Mesenchymal stem cell (in vitro differentiated cells and primary cell): ENCODE data around the gene IL1RAP.

ENCODE experiments used
- DNase-seq: peaks from one replicate; pipeline ENCODE4 v3.0.0-alpha.2; 2013
- H2AFZ ChIP-seq: one replicate; pipeline ENCODE4 v1.6.1; 2013; ENCODE audit warnings: low read depth, mild to moderate bottlenecking, control low read depth, inconsistent platforms, low read length, moderate library complexity
- H2AK5ac ChIP-seq: 2 replicates; pipeline ENCODE4 v1.6.1; 2013; ENCODE audit warnings: low read length, moderate library complexity, mild to moderate bottlenecking, inconsistent platforms; ENCODE audit not compliant: severe bottlenecking
- H2BK120ac ChIP-seq: one replicate; pipeline ENCODE4 v1.6.1; 2013; ENCODE audit warnings: low read depth, mild to moderate bottlenecking, inconsistent platforms, low read length, moderate library complexity
- H2BK12ac ChIP-seq, 2 experiments: one replicate each; pipeline ENCODE4 v1.6.1; 2013; ENCODE audit warnings: inconsistent platforms in 2 of 2, low read length in 2 of 2, mild to moderate bottlenecking in 2 of 2, moderate library complexity in 2 of 2, control low read depth in 1 of 2
- H2BK15ac ChIP-seq: one replicate; pipeline ENCODE4 v1.6.1; 2013; ENCODE audit warnings: mild to moderate bottlenecking, low read depth, inconsistent platforms; ENCODE audit not compliant: poor library complexity, severe bottlenecking
- H2BK5ac ChIP-seq: 2 replicates; pipeline ENCODE4 v1.6.1; 2013; ENCODE audit warnings: low read depth, mild to moderate bottlenecking, low read length, control low read depth, inconsistent platforms; ENCODE audit not compliant: poor library complexity, severe bottlenecking
- H3K14ac ChIP-seq, 2 experiments: one replicate each; pipeline ENCODE4 v1.6.1; 2013; ENCODE audit warnings: inconsistent platforms in 2 of 2, low read length in 2 of 2, control low read depth in 1 of 2, mild to moderate bottlenecking in 1 of 2, moderate library complexity in 1 of 2
- H3K18ac ChIP-seq, 2 experiments: one replicate each; pipeline ENCODE4 v1.6.1; 2013; ENCODE audit warnings: inconsistent platforms in 2 of 2, low read length in 2 of 2, control low read depth in 1 of 2, low read depth in 1 of 2, mild to moderate bottlenecking in 1 of 2
- H3K23ac ChIP-seq, 2 experiments: one replicate each; pipeline ENCODE4 v1.6.1; 2013; ENCODE audit warnings: inconsistent platforms in 2 of 2, low read length in 2 of 2, mild to moderate bottlenecking in 2 of 2, moderate library complexity in 2 of 2, control low read depth in 1 of 2
- H3K27ac ChIP-seq: 2 replicates; pipeline ENCODE4 v1.5.1; 2013; ENCODE audit warnings: mild to moderate bottlenecking, moderate library complexity, low read length, control low read depth, inconsistent platforms; ENCODE audit not compliant: poor library complexity, severe bottlenecking
- H3K27me3 ChIP-seq, 2 experiments: 2 replicates each; pipeline versions ENCODE4 v1.6.1 to v1.7.0; 2013; ENCODE audit warnings: low read length in 2 of 2, mild to moderate bottlenecking in 2 of 2, moderate library complexity in 2 of 2, control low read depth in 1 of 2, inconsistent platforms in 1 of 2; ENCODE audit not compliant: control insufficient read depth in 1 of 2, insufficient read depth in 1 of 2
- H3K36me3 ChIP-seq, 2 experiments: 2 replicates each; pipeline versions ENCODE4 v1.6.1 to v1.7.0; 2013; ENCODE audit warnings: low read length in 2 of 2, control low read depth in 1 of 2, inconsistent platforms in 1 of 2, low read depth in 1 of 2, mild to moderate bottlenecking in 1 of 2; ENCODE audit not compliant: insufficient read depth in 2 of 2, control insufficient read depth in 1 of 2
- H3K4ac ChIP-seq, 2 experiments: one replicate each; pipeline ENCODE4 v1.6.1; 2013; ENCODE audit warnings: inconsistent platforms in 2 of 2, low read length in 2 of 2, mild to moderate bottlenecking in 2 of 2, moderate library complexity in 2 of 2, control low read depth in 1 of 2, low read depth in 1 of 2
- H3K4me1 ChIP-seq: 2 replicates; pipeline ENCODE4 v1.6.1; 2013; ENCODE audit warnings: low read depth, low read length, control low read depth; ENCODE audit not compliant: control insufficient read depth, insufficient read depth
- H3K4me2 ChIP-seq: 2 replicates; pipeline ENCODE4 v1.6.1; 2013; ENCODE audit warnings: low read length, mild to moderate bottlenecking, inconsistent platforms; ENCODE audit not compliant: poor library complexity, severe bottlenecking
- H3K4me3 ChIP-seq, 2 experiments: 2 replicates each; pipeline versions ENCODE4 v1.5.1 to v1.7.0; 2013; ENCODE audit warnings: low read length in 2 of 2, mild to moderate bottlenecking in 2 of 2, control low read depth in 1 of 2, low read depth in 1 of 2; ENCODE audit not compliant: insufficient read depth in 1 of 2
- H3K79me1 ChIP-seq: replicated peaks from 2 replicates; pipeline ENCODE4 v1.6.1; 2013; ENCODE audit warnings: mild to moderate bottlenecking, control low read depth, low read length, inconsistent platforms; ENCODE audit not compliant: poor library complexity, severe bottlenecking
- H3K9ac ChIP-seq: 2 replicates; pipeline ENCODE4 v1.7.0; 2013; ENCODE audit warnings: mild to moderate bottlenecking, low read length, moderate library complexity
- H3K9me3 ChIP-seq: 2 replicates; pipeline ENCODE4 v1.7.0; 2013; ENCODE audit warnings: mild to moderate bottlenecking, low read length; ENCODE audit not compliant: control insufficient read depth
- H4K8ac ChIP-seq: one replicate; pipeline ENCODE4 v1.6.1; 2013; ENCODE audit warnings: inconsistent platforms, mild to moderate bottlenecking, low read length, moderate library complexity
- H4K91ac ChIP-seq: one replicate; pipeline ENCODE4 v1.6.1; 2013; ENCODE audit warnings: mild to moderate bottlenecking, low read length, inconsistent platforms
- WGBS: methylation state at CpG from one replicate; pipeline ENCODE4 v1.1.7; 2013; ENCODE audit warnings: mixed read lengths; 5-methylcytosine and 5-hydroxymethylcytosine counted together

Gene IL1RAP

DNA sequence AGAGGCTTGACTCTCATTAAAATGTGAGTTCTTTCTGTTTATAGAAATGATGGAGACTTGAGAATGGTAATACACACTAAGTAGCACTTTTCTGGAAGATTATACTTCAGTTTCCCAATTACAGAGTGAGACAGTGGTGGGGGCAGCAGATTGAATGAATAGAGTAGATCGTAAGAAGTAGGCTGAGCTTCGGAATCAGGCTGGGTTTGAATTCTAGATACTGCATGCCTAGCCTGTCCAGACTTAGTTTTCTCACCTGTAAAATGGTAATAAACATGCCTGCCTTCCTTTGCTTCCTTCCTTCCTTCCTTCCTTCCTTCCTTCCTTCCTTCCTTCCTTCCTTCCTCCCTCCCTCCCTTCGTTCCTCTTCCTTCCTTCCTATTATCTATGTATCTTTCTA lies 8.1 kb downstream of the IL1RAP start:
- Histone ChIP-seq H3K4me1 (no peaks in the 10 kb centered on the region), H2BK120ac (no peak overlapping the region), H3K27ac (no peak overlapping the region), H3K14ac (no peak overlapping the region), H2BK12ac (no peak overlapping the region), H2BK5ac (no peak overlapping the region), H3K9ac (no peak overlapping the region), H3K9me3 (no peaks in the 10 kb centered on the region), H2AK5ac (no peak overlapping the region), H4K91ac (no peak overlapping the region), H3K18ac (no peak overlapping the region), H3K4ac (no peak overlapping the region), H3K23ac (no peak overlapping the region), H2AFZ (no peak overlapping the region), H4K8ac (no peak overlapping the region), H3K27me3 (no peaks in the 10 kb centered on the region), H3K36me3 (no peaks in the 10 kb centered on the region), H3K4me2 (no peak overlapping the region), H3K4me3 (no peak overlapping the region), H2BK15ac (no peak overlapping the region), H3K79me1 (peaks cover 8% of the 10 kb centered on the region)
- 95% methylated on average over 2 of the region's 3 CpGs for WGBS
- DNase-seq, result no peak

DNA sequence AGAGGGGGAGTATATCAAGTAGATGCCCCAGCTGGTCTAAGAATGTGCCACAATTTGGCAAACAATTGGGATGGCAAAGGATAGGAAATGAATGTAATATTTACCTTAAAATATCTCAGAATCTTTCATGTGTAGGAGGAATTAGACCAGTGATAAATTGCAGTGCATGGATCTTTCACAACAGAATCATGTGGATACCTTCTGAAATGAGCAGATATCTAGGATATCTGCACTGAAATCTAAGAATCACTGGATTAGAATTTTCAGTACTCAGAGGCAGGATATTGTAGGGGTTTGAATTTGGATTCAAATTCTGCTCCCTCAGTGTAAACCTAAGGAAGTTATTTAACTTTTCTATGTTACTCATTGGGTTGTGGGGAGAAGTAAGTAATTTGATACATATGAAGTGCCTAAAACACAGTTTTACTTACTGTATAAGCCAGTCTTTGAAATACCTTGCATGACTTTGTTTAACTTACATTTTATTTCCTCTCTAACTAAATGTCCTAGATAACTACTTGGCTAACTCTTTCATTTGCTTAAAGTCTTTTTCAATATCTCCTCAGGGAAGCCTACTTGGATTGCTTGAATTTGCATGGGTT lies 8.8 kb downstream of the IL1RAP start:
- Histone ChIP-seq H2BK5ac (no peak overlapping the region), H4K8ac (no peak overlapping the region), H3K4ac (no peak overlapping the region), H4K91ac (no peak overlapping the region), H3K27ac (no peak overlapping the region), H3K18ac (no peak overlapping the region), H3K27me3 (no peaks in the 10 kb centered on the region), H2BK15ac (no peak overlapping the region), H2BK12ac (no peak overlapping the region), H3K36me3 (no peaks in the 10 kb centered on the region), H2AFZ (no peak overlapping the region), H3K9ac (no peak overlapping the region), H3K79me1 (peaks cover 8% of the 10 kb centered on the region), H3K23ac (no peak overlapping the region), H2AK5ac (no peak overlapping the region), H3K4me2 (no peak overlapping the region), H3K9me3 (no peaks in the 10 kb centered on the region), H3K4me1 (no peaks in the 10 kb centered on the region), H3K14ac (no peak overlapping the region), H2BK120ac (no peak overlapping the region), H3K4me3 (no peak overlapping the region)
- DNase-seq, result no peak

DNA sequence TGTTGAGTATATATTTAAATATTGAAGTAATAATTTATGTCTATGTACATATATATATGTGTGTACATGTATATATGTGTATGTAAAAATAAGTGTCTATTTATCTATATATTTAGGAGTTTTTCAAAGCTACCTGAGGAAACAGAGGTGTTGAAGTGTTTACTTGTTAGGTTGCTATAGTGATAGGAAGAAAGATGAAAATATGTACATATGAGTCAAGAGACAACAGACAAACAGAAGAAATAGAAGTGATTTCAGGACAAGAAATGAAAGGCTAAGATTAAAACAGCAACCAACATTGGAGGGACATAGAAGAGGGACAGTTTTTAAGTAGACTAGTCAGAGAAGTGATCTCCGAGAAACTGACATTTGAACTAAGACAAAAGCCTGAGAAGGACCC lies 11.1 kb downstream of the IL1RAP start:
- 96% methylated on average over 1 of the region's 1 CpG for WGBS
- H4K91ac ChIP-seq, result no peak overlapping the region
- H2BK15ac ChIP-seq, result no peak overlapping the region
- H3K9ac ChIP-seq, result no peak overlapping the region
- H4K8ac ChIP-seq, result no peak overlapping the region
- H3K27me3 ChIP-seq, result no peaks in the 10 kb centered on the region
- no peaks in the 10 kb centered on the region for H3K9me3 ChIP-seq
- H2AK5ac ChIP-seq, result no peak overlapping the region
- no peak overlapping the region for H3K14ac ChIP-seq
- H3K18ac ChIP-seq, result no peak overlapping the region
- H3K4ac ChIP-seq, result no peak overlapping the region
- DNase-seq, result no peak
- H3K4me1 ChIP-seq, result no peaks in the 10 kb centered on the region
- H3K4me2 ChIP-seq, result no peak overlapping the region
- no peak overlapping the region for H2BK12ac ChIP-seq
- no peak overlapping the region for H2AFZ ChIP-seq
- H2BK120ac ChIP-seq, result no peak overlapping the region
- no peak overlapping the region for H3K4me3 ChIP-seq
- no peak overlapping the region for H3K27ac ChIP-seq
- H3K79me1 ChIP-seq, result peaks cover 7% of the 10 kb centered on the region
- no peak overlapping the region for H3K23ac ChIP-seq
- no peak overlapping the region for H2BK5ac ChIP-seq
- no peaks in the 10 kb centered on the region for H3K36me3 ChIP-seq

DNA sequence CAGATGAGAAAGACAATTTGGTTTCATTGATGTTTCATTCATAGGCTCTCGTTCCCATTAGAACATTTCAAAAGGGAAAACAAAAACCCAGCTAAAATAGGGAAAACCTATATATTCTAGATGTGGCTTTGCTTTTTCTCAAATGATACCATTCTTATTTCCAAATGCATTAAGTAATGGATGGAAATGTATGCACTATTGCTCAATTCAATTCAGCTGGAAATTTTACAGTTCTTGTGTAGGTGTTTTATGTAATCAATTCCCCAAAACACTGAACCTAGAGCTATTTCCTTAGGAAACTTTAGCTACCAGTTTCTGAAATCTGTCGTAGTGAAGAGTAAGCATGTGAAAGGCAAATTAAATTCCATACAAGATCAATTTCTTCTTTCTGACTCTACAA lies 11.7 kb downstream of the IL1RAP start:
- Histone ChIP-seq H3K23ac (no peak overlapping the region), H4K8ac (no peak overlapping the region), H2BK12ac (no peak overlapping the region), H3K27ac (no peak overlapping the region), H4K91ac (no peak overlapping the region), H3K4ac (no peak overlapping the region), H3K79me1 (peaks cover 7% of the 10 kb centered on the region), H2BK15ac (no peak overlapping the region), H2AK5ac (no peak overlapping the region), H3K14ac (no peak overlapping the region), H3K9ac (no peak overlapping the region), H2BK120ac (no peak overlapping the region), H3K27me3 (no peaks in the 10 kb centered on the region), H3K4me1 (no peaks in the 10 kb centered on the region), H3K9me3 (no peaks in the 10 kb centered on the region), H3K4me2 (no peak overlapping the region), H2BK5ac (no peak overlapping the region), H3K18ac (no peak overlapping the region), H3K36me3 (no peaks in the 10 kb centered on the region), H3K4me3 (no peak overlapping the region), H2AFZ (no peak overlapping the region)
- DNase-seq, result no peak
- WGBS, result no CpG with 5 or more reads among the region's 2 CpGs
